Activated T-cell treated with anti-CD3 and anti-CD28 coated beads for 48 hours (primary cell): ENCODE results near the gene TBL1X.

Experiments used
- DNase-seq: peaks from one replicate; pipeline ENCODE4 v3.0.0-alpha.2; 2020; ENCODE audit warnings: low read depth

TBL1X gene

GRCh38 chrX:9707306-9708033, 242.6 kb downstream of the TBL1X start:
- no peak for DNase-seq

DNA sequence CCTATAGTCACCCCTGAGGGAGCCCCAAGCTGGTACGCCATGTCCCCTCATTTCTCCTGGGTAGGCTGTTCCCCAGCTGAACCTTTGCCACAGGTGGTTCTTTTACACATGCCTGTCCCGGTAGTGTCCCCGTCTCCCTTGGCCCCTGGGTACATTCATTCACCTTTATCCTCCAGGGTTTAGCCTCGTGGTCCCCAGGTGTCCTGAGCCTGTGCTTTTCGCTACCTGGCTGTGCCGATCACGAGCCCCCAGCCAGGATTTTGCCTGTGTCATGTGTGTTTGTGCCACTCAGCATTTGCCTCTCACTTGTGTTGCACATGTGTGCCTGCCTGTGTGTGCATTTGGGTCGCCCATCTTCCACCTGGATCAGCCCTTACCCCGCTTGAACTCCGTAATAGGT, 243.2 kb downstream of the TBL1X start:
- no peak for DNase-seq

GRCh38 chrX:9708923-9709553, 244.2 kb downstream of the TBL1X start:
- peak; percentile 56 for DNase-seq

DNA sequence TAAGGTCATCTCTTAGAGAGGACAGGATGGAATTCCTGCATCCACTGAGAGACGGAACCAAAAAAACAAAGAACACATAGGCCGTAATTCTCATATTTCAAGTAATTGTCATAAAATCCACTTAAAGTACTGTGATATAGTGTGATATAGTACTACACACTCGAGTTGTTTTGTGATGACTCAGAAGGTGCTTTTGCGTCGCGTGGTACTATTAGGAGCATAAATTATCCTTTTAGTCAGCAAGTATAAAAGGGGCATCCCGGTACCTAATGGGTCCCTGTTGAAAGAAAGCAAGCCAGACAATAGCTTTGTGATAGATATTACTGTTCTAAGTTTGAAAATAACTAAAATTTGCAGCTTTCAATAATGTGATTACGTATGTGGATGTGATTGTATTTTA, 245.5 kb downstream of the TBL1X start:
- no peak for DNase-seq

DNA sequence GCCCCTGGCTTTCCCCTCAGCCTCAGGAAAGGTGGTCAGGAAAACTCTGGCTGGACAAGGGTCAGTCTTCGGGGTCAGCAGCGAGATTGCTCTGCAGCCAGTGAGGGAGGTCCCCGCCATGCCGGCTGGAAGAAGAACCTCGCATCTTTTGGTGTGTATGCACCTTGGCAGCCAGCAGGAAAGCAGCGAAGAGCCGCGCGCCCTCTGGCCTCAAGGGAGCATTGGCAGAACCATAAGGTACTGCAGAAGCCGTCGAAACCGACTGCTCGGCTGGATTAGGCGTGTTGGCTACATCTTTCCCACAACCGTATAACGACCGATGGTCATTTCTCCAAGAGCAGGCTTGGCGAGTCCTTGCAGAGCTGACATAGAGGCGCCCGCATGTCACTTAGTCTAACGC, 252.5 kb downstream of the TBL1X start:
- DNase-seq, result no peak

DNA sequence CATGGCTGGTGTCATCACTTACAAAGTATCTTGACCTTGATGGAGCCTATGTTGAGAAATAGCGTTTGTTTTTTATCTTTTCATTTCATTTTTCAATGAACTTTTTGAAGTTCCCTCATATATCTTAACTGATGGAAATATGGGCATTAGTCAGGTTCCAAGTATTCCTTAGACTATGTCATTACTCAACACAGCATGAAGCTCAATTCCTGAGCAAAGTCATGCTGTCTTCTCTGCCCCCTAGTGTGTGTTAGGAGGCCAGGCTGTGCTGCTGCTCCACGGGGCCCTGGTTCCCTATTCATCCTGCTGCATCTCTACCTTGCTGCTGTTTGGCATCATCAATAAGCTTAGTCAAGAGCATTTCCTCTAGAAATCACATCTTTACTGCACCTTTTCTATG, 259.9 kb downstream of the TBL1X start:
- no peak for DNase-seq

DNA sequence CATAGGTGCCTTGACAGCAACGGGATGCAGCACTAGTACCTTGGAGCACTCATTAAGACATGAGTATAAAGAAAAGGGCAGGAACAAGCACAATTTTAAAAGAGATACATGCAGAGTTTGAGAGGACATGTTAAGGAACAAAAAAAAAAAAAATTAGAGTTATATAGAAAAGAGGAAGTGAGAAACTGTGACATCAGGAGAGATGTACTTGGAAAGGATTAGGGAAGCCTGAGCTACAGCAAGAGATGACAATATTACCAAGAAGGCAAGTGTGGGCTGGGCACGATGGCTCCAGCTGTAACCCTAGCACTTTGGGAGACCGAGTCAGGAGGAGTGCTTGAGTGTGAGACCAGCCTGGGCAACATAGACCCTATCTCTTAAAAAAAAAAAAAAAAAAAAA, 263.4 kb downstream of the TBL1X start:
- DNase-seq, result no peak

DNA sequence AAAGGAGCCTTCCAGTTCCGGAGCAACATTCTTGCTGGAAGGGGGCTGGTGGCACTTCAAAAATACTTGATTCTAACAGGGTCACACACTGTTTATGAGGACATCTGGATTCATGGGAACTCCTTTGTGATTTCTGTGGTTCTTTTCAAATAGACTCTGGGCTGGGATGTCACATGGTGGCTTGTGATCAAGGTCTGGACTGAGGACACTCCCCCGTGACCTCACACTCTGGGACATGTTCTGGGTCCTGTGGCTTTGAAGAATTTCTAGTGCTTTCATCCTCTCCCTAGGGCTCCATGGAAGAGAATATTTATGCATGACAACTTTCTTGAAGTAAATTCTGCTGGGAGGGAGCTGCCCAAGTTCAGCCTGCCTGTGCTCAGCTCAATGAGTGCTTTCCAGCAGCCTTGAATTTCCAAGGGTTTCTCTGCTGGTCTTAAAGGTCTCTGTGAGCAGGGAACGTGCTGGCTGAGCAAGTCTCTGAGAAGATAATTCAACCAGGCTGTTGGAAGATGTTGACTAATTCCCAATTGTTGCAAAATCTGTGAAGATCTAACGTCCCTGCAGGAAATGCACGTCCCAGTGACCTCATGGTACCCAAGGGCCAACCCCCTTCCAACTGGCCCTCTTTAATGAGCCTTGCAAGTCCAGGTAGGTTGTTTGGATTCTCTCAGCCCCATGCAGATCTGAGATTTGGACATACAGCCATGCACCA, 264.5 kb downstream of the TBL1X start:
- no peak for DNase-seq

DNA sequence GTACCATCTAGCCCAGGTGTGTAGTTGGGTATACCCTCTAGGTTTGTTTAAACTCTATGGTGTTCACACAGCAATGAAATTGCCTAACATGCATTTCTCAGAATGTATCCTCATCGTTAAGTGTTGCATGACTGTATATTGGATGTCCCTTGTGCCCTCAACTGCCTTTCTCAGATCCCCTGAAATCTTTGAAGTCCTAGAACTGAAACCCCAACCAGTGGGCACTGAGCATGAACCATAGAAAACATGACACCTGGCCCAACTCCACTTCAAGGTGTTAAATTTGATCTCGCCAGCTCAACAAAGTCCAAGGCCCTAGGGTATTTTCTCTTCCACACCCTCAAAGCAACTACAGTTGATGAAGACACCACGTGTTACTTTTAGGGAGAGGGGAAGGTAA, 265.2 kb downstream of the TBL1X start:
- DNase-seq, result no peak

DNA sequence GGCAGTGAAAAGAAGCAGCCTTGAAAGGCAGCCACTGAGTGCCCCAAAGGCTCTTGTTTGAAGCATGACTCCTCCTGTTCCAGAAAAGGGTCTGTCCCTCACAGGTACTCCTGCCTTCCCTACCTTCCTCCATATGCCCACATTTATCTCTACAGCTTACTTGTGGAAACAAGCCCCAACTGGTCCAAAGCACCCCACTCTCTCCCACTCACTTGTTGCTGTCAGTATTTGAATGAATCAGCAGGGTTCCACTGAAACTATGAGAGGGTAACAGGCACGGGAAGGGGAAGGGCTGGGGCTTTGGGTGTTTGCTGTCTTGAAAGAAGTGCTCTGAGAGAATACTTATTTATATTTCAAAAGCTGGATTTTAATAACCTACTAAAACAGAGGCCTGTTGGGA, 265.9 kb downstream of the TBL1X start:
- DNase-seq, result no peak

- DNase-seq, result no peak
These were observed 272.5 kb downstream of the TBL1X start for GRCh38 chrX:9737363-9737762.

DNA sequence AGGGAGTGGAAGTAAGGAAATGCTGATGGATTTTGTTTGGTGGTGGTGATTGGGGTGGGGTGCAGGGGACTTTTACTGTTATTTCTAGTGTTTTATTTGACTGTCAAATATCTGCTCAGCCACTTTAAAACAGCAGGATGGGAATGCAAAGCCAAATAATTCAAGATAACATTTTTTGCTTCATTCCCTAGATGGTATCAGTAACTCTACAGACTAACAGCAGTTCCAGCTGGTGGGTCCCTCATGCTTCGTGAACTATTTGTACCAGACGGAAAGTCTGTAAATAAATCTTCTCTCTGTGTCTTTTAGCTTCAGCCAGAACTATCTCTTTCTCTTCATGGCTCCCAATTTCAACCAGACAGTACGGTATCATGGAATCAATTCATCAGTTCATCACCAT, 273.3 kb downstream of the TBL1X start:
- no peak for DNase-seq

- no peak for DNase-seq
These were observed 274.3 kb downstream of the TBL1X start for GRCh38 chrX:9739130-9739529.

DNA sequence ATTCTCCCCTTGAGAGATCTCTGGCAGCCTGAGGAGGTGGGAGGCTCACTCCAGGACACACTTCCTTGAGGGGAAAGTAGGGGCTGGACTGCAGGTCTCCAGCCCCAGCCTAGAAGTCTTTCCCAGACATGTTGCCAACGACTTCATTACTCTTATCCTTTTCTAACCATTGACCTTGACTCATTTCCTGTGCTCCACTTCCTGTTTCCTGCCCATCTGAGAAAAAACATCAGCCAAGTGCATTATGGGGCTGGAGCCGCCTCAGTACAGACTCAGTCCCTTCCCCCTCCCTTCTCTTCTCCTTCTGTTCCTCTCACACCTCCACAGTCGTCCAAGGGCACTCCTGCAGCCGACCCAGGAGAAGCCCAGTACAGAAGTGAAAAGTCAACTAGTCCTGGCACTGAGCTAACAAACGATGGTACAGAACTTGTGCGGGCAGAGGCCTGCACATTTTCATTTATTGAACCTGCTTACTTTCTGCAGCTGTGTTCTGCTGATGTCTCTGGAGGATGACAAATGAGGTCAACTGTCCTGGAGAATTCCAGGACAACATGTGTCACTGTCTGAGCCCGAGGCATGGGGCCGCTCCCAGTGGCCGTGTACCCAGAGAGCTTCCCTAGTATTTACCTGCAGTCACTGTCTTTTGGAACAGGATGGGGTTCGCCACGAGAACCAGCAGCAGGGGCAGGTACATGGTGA, 280.7 kb downstream of the TBL1X start:
- no peak for DNase-seq

- no peak for DNase-seq
These were observed 281.5 kb downstream of the TBL1X start for GRCh38 chrX:9746148-9746888.

DNA sequence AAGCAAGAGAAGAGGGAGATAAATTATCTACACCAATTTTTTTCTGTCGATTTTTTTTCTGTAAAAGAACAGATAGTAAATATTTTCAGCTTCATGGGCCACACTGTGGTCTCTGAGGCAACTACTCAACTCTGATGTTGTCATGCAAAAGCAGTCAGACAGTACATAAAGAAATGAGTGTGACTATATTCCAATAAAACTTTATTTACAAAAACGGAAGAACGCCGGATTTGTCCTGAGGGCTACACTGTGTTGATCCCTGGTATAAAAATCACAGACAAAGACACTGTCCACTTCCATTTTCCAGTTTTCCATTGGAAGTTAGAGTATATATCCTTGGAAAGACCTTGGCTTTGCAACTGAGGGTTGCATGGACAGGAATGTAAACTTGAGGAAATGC, 282.8 kb downstream of the TBL1X start:
- no peak for DNase-seq

- DNase-seq, result no peak
These were observed 284.4 kb downstream of the TBL1X start for GRCh38 chrX:9749146-9749692.

- no peak for DNase-seq
These were observed 292.5 kb downstream of the TBL1X start for GRCh38 chrX:9757366-9757765.

DNA sequence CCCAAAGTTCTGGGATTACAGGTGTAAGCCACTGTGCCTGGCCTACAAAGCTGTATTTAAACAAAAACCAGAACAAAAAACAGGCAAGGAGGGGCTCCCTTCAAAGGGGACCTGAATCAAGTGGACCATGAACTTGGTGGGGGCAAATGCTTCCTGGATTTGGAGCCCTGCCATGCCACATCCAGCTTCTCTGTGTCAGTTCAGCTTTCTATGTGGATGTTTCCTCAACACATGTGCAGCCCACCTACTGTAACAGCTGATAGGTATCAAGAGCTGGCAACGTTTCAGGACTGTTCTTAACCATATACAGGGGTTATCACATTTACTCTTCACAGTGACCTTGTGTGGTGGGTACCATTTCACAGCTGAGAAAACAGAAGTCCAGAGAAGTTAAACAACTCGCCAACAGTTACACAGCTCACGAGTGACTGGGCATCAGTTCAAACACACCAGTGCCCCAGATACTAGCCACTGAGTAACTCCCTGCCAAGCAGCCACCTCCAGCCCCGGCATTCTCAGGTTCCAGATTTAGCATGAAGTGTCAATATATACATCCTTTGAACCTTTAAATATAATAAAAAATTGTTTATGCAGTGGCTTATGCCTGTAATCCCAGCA, 293.3 kb downstream of the TBL1X start:
- no peak for DNase-seq

DNA sequence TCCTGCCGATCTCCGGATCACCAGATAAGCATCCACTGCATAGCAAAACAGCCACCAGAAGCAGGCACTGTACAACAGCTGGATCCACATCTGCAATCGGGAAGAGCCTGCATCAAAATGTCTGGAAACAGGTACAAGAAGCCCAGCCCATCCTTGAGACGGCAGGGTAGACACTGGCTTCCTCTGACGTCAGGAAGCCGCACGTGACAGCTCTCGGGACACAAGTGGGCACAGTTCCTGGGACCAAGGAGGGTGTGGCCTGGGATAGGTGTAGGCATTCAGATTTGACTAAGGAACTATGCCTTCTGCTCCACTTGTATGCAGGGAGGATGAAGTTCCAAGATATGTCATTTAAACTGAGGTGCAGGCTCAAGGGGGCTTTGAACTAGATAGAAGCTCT, 294.5 kb downstream of the TBL1X start:
- DNase-seq, result no peak

DNA sequence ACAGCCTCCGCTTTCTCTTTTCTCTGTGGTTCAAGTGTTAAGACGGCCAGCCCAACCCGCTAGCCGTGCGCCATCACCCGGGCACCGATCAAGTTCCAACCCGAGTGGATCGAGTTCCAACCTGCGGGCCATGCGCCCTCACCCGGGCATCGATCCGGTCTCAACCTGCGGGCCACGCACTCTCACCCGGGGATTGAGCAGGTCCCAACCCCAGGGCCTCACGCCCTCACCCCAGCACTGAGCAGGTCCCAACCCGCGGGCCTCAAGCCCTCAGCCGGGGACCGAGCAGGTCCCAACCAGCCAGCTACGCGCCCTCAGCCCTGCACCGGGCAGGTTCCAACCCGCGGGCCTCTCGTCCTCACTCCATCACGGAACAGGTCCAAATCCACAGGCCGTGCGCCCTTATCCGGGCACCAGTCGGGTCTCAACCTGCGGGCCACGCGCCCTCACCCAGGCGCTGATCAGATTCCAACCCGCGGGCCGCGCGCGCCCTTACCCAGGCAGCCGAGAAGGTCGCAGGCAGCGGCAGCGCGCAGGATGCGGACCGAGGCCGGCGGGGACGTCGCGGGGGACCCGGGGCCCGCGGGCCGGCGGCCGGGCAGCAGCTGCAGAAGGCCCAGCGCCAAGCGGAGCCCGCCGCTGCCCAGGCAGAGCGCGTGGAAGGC, 300.3 kb downstream of the TBL1X start:
- no peak for DNase-seq
